Stimulated activated CD8-positive, alpha-beta memory T cell treated with anti-CD3 and anti-CD28 coated beads, Interleukin-15, amount 100 ng/mL, for 4 hours (primary cell): ENCODE measurements around the gene LRRIQ3.
"Not testable (repeated sequence)": the region's sequence is repeated elsewhere in the genome, so short reads cannot be mapped to it uniquely, and the experiment has no call there.

Experiments
- DNase-seq, 2 donors: peaks; one replicate each; pipeline ENCODE4 v3.0.0-alpha.2; 2020; ENCODE audit warnings: low read depth in 2 of 2

Gene LRRIQ3

GRCh38 chr1:74197657-74198552 lies at the start of gene LRRIQ3, which contains the start of gene FPGT:
Gene LRRIQ3, minus strand, starts transcription at chr1:74198176. Its CDS starts 14,492 bp downstream, at chr1:74183684.
Gene FPGT, plus strand, starts transcription at chr1:74198242. Its CDS starts 37 bp downstream, at chr1:74198279.
- peak; percentile 88 to 91 for DNase-seq

- no peak for DNase-seq
Observed at GRCh38 chr1:74246315-74246714, 48.3 kb upstream of the LRRIQ3 start.

- DNase-seq: no peak
Observed at GRCh38 chr1:74245168-74245772, 47.3 kb upstream of the LRRIQ3 start.

GRCh38 chr1:74237787-74238186 lies 39.8 kb upstream of the LRRIQ3 start:
- DNase-seq: no peak

GRCh38 chr1:74237035-74237434 lies 39.1 kb upstream of the LRRIQ3 start:
- no peak for DNase-seq

- no peak for DNase-seq
Observed at GRCh38 chr1:74236440-74236839, 38.5 kb upstream of the LRRIQ3 start.

- DNase-seq: no peak
Observed at GRCh38 chr1:74235153-74235552, 37.2 kb upstream of the LRRIQ3 start, which contains the start of gene TNNI3K. Gene TNNI3K, plus strand, starts transcription at chr1:74235387. Its CDS starts 65 bp downstream, at chr1:74235452.

- DNase-seq: no peak
Observed at GRCh38 chr1:74223453-74223852, 25.5 kb upstream of the LRRIQ3 start.

GRCh38 chr1:74222701-74223100 lies 24.7 kb upstream of the LRRIQ3 start:
- DNase-seq: no peak

GRCh38 chr1:74215229-74215628 lies 17.3 kb upstream of the LRRIQ3 start:
- DNase-seq: no peak

- DNase-seq: no peak
Observed at GRCh38 chr1:74205266-74205665, 7.3 kb upstream of the LRRIQ3 start.

- no peak for DNase-seq
Observed at GRCh38 chr1:74199504-74199903, 1.5 kb upstream of the LRRIQ3 start.

- no peak for DNase-seq
Observed at GRCh38 chr1:74197255-74197654, 721 bp downstream of the LRRIQ3 start.

GRCh38 chr1:74195339-74195738 lies 2.6 kb downstream of the LRRIQ3 start:
- DNase-seq: no peak

- no peak for DNase-seq
Observed at GRCh38 chr1:74193908-74194307, 4.1 kb downstream of the LRRIQ3 start.

- DNase-seq: no peak
Observed at GRCh38 chr1:74180490-74180889, 17.5 kb downstream of the LRRIQ3 start.

GRCh38 chr1:74174423-74174822 lies 23.6 kb downstream of the LRRIQ3 start:
- not testable (repeated sequence) for DNase-seq

- DNase-seq: no peak
Observed at GRCh38 chr1:74162333-74162732, 35.6 kb downstream of the LRRIQ3 start.

GRCh38 chr1:74161497-74161896 lies 36.5 kb downstream of the LRRIQ3 start:
- no peak for DNase-seq

- DNase-seq: no peak
Observed at GRCh38 chr1:74160046-74160445, 37.9 kb downstream of the LRRIQ3 start.

- no peak for DNase-seq
Observed at GRCh38 chr1:74145086-74145485, 52.9 kb downstream of the LRRIQ3 start.

- not testable (repeated sequence) for DNase-seq
Observed at GRCh38 chr1:74117370-74117769, 80.6 kb downstream of the LRRIQ3 start.

GRCh38 chr1:74113333-74113732 lies 84.6 kb downstream of the LRRIQ3 start:
- DNase-seq: no peak
